Stimulated activated naive CD8-positive, alpha-beta T cell treated with anti-CD3 and anti-CD28 coated beads, Interleukin-15, Interleukin-2, amounts not matched to agents 100 U/mL and 50 U/mL, for 24 hours (primary cell): ENCODE results near the gene PUDP.
A peak's percentile ranks its signal among the peaks of the same experiment; 100 is the strongest.

ENCODE experiments used
- ATAC-seq: fragments of 150-1000 bp; cut with Tn5 transposase; one replicate; pipeline ENCODE4 v1.10.0; 2021
- DNase-seq: peaks from one replicate; pipeline ENCODE4 v3.0.0; 2021

The PUDP gene

GRCh38 chrX:7146703-7147412 lies 1.1 kb downstream of the PUDP start:
- DNase-seq, result no peak
- no peak for ATAC-seq

DNA sequence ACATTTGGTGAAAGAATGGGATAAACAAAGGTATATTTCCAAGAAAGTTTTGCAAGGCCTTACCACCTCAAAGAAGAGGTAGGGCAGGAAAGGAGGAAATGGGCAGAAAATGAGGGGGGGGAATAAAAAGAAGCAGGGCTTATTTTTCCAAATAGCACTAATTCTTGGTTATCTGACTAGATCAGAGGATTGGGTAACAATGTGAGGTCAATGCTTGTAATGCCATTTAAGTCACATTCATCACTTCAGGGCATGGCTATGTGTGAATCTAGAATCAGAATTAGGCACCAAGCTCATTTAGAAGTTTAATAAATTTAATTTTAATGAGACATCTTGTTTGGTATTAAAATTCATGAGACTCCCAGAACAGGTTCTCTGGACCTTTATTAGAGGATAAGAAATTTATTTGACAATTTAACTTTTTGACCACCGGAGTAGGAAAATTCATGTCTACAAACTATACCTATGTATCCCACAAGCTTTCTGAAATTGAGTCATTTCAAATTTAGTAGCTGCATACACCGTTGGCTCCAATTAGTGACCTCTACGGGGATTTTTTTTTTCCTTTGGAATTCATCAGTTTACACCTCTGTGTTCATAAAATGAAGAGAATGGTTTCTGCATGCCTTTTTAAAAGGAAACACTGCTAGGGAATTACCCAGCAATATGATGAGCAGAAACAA lies 1.8 kb downstream of the PUDP start:
- ATAC-seq, result no peak
- DNase-seq, result no peak

- ATAC-seq (no peak), DNase-seq (no peak)
These were observed 2.5 kb downstream of the PUDP start for GRCh38 chrX:7145454-7145853.

- DNase-seq (no peak), ATAC-seq (no peak)
These were observed 3.9 kb downstream of the PUDP start for GRCh38 chrX:7143941-7144525.

- DNase-seq, result no peak
- no peak for ATAC-seq
These were observed 4.9 kb downstream of the PUDP start for GRCh38 chrX:7143076-7143475.

GRCh38 chrX:7139202-7140081 lies 8.5 kb downstream of the PUDP start:
- DNase-seq (no peak), ATAC-seq (no peak)

DNA sequence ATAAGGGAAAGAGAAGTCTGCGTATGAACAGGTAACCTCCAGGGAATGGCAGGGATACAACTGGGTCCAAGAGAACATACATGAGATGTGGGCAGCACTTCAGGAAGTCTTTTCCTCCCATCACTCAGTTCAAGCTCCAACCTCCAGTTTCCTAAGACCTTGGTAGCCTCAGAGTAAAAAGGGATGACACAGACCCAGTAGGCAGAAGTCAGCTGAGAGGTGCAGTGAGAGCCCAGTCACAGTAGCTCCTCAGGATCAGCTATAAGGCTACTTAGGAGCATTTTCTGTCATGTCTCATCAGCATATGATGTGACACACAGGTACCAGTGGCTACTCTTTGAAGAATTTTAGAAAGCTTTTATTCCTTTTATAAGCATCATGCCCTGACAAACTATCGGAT lies 13.0 kb downstream of the PUDP start:
- ATAC-seq, result no peak
- DNase-seq, result no peak

DNA sequence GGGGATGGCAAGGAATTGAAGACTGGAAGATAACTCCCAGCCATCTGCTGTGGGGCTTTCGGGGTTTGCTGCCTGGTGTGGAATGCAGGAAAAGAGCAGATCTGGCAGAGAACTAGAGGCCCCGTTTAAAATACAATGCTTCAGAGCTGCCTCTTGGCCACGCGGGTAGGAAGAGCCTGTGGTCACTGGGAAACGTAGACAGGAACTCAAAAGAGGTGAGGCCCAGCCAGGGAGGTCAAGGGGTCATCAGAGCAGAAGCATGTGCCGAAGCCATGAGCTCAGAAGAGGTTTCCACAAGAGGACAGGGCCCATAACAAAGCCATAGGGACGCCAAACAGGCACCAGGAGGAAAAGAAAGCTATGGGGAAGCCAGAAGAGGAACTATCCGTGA lies 14.9 kb downstream of the PUDP start:
- no peak for ATAC-seq
- DNase-seq, result no peak

DNA sequence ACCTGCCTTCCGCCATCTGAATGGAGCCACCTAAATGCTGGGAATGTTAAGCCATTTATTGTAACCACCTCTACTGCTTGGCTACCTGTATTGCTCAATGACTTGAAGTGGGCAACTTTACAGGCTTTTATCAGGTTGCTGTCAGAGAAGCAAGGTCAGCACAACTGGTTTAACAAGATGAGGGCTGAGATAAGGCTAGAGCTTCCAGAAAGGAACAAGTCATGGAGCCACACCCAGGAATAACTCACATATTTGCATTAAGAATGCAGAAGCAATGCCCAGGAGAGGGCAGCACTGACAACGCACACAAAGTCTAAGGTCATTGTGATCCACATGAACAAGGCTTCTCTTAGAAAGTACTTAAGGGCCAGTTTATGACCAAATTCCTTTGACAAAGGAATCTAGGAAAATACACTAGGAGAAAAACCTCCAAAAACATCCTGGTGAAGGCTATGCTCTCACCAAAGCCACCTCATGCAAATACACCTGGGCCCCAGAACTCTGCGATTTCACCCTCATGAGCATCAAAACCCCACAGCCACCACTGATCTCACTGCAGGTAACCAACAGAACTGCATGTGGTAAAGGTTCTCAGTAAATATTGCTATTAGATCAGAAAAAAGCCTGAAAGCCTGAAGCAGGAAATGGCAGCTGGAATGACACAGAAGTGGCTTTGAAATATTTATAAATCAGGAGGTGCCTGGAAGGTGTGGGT lies 15.5 kb downstream of the PUDP start:
- no peak for ATAC-seq

DNA sequence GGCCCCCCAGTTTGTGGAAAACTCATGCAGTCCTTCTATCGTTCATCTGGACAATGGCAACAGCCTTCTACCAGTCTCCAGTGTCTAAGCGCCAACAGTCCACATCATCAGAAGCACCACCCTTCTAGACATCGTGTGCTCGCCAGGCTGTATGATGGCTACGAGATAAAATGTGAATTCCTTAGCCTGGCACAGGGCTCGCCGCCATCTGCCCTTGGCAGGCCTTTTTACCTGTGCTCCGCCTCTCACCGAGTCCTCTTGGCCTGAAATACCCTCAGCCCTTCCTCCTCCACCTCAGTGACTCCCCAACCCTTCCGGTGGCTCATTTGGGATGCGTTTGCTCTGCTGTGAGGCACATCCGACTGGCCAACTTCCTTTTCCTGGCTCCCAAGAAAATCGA lies 16.3 kb downstream of the PUDP start:
- DNase-seq (no peak), ATAC-seq (no peak)

More for the DNA sequence above, 15.5 kb downstream of the PUDP start:
- peak; percentile 16 for DNase-seq

- ATAC-seq (no peak), DNase-seq (no peak)
These were observed 20.9 kb downstream of the PUDP start for GRCh38 chrX:7127056-7127455.

- ATAC-seq, result no peak
- no peak for DNase-seq
These were observed 27.1 kb downstream of the PUDP start for GRCh38 chrX:7120878-7121219.

GRCh38 chrX:7119950-7120877 lies 27.7 kb downstream of the PUDP start:
- DNase-seq, result no peak
- ATAC-seq, result no peak

DNA sequence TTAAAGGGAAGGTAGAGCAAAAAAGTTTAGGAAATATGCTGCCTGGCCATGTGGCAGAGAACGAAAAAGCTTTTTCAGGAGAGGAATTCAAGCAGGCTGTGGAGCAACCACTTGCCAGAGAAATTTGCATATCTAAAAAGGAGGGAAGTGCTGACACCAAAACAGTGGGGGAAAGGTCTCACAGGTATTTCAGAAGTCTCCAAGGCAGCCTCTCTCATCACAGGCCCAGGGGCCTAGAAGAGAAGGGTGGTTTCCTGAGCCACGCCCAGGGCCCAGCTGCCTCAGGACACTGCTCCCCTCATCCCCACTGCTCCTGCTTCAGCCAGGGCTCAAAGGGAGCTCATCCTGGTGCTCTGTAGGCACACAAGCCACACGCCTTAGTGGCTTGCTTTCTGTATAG lies 30.4 kb downstream of the PUDP start:
- no peak for ATAC-seq
- no peak for DNase-seq

DNA sequence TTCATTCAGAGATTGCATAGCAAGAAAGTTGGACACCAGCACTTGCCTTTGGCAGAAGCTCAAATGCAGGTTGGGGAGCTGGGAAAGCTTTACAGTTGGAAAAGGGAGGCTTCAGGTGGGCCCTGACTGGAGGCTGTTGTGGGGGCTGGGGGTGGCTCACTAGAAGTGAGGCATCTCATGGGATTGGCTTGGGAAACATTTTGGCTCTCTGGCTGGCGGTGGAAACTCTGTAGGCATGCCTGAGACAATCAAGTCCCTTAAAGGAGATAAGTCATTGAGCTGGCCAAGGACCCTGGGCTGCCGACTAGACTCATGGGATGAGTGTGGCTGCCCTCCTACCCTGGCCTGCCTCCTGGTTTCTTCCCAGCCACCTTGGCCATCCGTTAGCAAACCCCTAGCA lies 31.9 kb downstream of the PUDP start:
- ATAC-seq (no peak), DNase-seq (no peak)

- DNase-seq, result no peak
- no peak for ATAC-seq
These were observed 32.4 kb downstream of the PUDP start for GRCh38 chrX:7115557-7115956.

DNA sequence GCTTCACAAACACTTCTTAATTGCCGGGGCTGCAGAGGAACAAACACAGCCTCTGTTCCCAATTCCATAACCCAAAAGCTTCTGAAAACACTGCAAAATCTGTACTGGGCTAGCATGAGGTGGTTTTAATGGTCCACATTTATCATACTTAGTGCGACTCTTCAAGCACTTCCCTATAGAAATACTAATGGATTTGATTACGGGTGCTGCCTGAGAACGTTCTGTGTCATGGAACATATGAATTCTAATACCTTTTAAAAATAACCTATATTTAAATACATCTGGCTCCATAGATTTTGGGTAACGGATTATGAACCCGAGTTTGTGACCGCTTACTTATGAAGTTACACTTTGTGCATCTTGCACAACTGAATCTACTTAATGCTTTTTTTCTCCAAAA lies 35.9 kb downstream of the PUDP start:
- ATAC-seq (no peak), DNase-seq (no peak)

- ATAC-seq (no peak), DNase-seq (no peak)
These were observed 36.4 kb downstream of the PUDP start for GRCh38 chrX:7111518-7111917.

- ATAC-seq (no peak), DNase-seq (no peak)
These were observed 37.1 kb downstream of the PUDP start for GRCh38 chrX:7110821-7111276.

- no peak for ATAC-seq
- DNase-seq, result no peak
These were observed 37.8 kb downstream of the PUDP start for GRCh38 chrX:7109838-7110793.
